Posterior cingulate gyrus (tissue), 11 donors: ENCODE data around the gene SOX18.
A peak's percentile ranks its signal among the peaks of the same experiment; 100 is the strongest.

Experiments used
- DNase-seq, 10 donors: peaks; one replicate each; pipeline versions ENCODE4 v3.0.0 to v3.0.0-alpha.2; 2020 to 2021; ENCODE audit warnings: mixed read lengths in 3 of 10
- intact Hi-C: fragments of 100-400 bp; cut with DNase I; formaldehyde crosslinking; loops from one replicate; pipeline ENCODE4 v1.15.1; 2023

Gene SOX18

GRCh38 chr20:64069209-64069613 is 19.8 kb upstream of the SOX18 start:
- DNase-seq = no peak
- intact Hi-C loops = no loop called here

GRCh38 chr20:64068386-64069208 is 19.2 kb upstream of the SOX18 start:
- no peak for DNase-seq
- intact Hi-C loops = no loop called here

GRCh38 chr20:64067733-64068307 is 18.4 kb upstream of the SOX18 start:
- no peak for DNase-seq
- intact Hi-C loops = no loop called here

DNA sequence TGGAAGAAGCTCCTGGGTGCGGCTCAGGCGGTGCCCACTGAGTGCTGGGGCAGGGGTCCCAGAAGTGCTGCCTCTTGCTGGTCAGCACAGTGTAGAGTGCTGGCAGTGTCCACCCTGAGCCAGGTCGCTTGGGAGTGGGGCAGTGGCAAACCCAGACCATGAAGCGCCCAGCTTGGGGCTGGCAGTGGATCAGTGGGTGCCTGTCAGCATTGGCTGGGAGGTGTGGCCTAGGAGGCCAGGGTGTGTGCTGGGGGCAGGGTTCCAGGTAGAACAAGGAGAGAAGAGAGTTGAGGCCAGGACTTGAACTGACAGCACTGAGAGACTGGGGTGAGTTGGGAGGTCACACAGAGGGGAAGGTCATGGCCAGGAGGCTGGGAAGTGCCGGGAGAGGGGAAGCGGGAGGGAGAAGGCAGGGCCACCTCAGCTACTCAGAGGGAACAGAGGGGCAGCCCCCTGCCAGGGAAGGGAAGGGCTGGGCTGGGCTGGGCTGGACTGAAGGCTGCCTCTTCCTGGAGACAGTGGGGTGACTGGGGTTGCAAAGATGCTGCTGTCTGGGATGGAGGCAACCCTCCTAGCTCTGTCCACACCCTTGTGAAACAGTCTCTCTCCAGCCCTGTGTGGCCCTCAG is 17.7 kb upstream of the SOX18 start:
- DNase-seq = no peak
- intact Hi-C loops = no loop called here

DNA sequence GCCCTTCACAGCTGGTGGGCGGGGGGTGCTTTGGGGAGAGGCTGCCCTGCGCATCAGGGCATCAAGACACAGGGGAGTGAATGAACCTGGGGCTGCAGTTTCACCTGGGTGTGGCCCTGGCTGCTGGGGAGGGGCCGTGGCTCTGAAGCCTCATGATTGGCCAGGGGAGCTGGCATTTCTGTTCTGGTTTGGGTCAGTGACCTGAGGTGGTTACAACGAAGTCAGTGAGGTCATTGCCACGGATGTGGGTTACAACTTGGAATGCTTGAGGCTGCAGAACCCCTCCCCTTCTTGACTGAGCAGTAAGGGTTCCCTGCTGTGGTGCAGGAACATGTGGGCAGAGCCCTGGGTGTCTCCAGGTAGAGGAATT is 16.5 kb upstream of the SOX18 start:
- intact Hi-C loops = no loop called here

GRCh38 chr20:64065062-64065973 is 15.9 kb upstream of the SOX18 start:
- no peak for DNase-seq
- intact Hi-C loops = no loop called here

More for the DNA sequence above, 16.5 kb upstream of the SOX18 start:
- no peak for DNase-seq

DNA sequence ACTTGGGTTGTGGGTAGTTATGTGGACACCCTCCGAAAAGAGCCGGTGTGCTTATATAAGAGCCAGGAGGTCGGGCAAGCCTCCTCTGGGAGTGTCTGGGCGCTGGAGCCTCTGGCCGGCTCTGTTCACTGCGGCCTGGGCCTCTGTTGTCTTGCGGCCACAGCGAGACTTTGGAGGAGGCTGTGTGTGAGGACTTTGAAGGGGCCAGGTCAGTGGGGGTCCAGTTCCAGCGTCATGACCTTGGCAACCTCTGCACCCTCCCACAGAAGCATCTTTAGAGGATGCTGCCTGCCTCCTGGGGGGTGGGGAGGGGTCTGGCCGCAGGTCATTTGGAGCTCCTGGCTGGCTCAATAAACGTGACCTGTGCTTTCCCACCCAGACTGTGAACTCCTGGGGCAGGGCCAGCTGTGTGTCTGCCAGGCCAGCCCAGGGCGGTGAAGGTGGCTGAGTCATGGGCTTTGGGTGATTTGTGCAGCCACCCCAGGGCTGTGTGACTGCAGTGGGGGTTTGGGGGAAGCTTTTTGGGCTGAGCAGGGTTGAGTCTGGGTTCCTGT is 14.8 kb upstream of the SOX18 start:
- DNase-seq = no peak
- intact Hi-C loops = loop anchor here (5.0 kb wide), 2 partner anchors 82 to 167 kb away; partner anchors contain the start of genes DNAJC5 and PRPF6

DNA sequence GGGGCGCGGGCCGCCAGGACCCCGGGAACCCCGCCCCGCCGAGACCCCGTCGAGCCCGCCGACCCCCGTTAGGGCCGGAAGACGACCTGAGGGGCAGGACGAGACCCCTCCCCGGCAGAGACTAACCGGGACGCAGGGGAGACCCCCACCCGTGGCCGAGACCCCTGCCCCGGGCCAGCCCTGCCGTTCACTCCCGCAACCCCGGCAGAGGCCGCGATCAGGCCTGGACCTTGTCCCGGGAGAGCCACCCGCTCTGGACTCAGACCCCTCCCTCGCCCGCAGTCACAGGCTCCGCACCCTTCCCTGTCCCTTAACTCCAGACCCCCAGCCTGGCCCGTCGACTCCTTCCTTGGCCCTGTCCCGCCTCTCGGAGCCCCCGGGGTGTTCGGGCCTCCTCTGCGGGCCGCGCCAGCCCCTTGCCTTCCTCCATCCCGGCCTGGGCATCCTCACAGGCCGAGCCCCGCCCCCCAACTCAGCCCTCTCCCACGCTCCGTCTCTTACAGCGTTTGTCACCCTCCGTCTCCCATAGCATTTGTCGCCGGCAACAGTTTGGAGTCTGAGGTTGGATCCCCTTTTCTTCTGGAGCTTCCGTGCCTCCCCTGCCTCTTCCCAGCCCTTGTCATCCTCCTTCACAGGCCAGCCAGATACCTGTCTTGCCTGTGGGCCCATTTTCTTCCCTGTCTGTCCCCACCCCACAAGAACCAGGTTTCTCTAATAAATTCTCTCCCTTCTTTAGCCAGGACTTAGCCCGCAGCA is 14.1 kb upstream of the SOX18 start:
- peak in 5 of 10 donors; percentile 51 to 92 (median 56) for DNase-seq
- intact Hi-C loops = loop anchor here (1.0 to 5.0 kb wide), 3 partner anchors 81 to 166 kb away; partner anchors contain the start of genes DNAJC5, PRPF6 and UCKL1

DNA sequence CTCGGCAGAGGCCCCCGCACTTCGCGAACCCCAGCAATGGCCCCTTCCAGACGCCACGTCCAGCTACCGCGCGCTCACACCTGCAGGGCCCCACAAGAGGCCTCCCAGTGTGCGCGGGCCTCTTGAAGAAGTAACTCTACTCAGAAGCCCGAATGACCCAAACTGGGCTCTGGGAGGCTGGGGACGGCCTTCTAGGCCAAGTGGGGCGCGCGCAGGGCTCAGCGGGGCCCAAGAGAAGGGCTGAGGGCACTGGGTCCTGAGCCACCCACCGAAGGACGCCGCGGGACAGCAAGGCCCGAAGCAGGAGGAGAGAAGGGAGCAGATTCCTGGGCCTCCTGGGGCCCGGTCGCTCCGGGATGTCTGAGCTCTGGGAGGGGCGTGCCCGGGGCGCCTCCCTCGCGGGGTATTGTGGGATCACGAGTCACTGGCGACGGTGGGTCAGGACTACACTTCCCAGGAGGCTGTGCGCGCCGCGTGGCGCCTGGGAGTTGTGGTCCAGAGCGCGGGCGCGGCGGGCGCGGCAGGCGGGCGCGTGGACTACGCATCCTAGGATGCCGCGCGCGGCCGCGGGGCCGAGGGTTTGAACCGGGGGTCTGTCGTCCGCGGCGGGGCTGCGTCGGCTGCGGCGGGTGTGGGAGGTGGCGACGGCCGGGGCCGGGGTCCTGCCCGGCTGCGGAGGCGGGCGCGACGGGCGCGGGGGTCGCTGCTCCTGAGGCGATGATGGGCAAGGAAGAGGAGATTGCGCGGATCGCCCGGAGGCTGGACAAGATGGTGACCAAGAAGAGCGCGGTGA is 13.4 kb upstream of the SOX18 start, which contains the start of gene TCEA2:
Gene TCEA2 (plus strand): TSS at position 603 of the 793 bp plus-strand sequence. CDS start 115 bp downstream, at position 718.
- peak; percentile 95 to 100 (median 99) for DNase-seq
- intact Hi-C loops = loop anchor here (1.0 to 5.0 kb wide), 3 partner anchors 80 to 165 kb away; partner anchors contain the start of genes DNAJC5, PRPF6 and UCKL1

DNA sequence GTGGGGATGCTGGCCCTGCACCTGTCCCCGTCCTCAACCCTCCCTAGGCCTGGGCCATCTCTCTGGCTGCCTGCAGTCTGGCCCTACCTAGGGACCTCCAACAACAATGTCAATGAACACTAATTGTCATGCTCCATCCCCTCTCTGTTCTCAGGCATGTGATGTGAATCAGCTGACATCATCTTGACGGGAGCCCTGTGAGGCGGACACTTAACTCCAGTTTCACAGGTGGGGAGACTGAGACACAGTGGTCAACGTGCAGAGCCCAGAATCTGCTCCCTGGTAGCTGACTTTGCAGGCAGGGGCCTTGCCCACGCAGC is 12.8 kb upstream of the SOX18 start:
- no peak for DNase-seq
- intact Hi-C loops = loop anchor here (5.0 kb wide), 2 partner anchors 80 to 165 kb away; partner anchors contain the start of genes DNAJC5 and PRPF6

DNA sequence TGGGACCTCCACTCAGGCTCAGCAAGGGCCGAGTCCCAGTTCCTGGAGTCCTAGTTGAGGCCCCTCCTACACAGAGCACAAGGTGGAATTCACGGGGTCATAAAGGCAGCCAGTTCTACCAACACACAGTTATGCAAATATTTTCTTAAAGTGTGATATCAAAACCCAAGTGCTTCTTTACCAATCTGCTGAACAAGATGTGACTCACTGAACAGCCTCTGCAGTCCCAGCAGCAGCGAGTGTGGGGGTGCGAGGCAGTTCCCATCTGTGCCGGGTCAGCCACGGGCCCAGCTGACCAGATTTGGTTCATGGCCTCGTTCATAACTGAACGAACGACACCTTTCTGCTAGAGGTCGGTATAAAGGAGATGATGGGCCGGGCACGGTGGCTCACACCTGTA is 9.1 kb upstream of the SOX18 start:
- intact Hi-C loops = no loop called here

DNA sequence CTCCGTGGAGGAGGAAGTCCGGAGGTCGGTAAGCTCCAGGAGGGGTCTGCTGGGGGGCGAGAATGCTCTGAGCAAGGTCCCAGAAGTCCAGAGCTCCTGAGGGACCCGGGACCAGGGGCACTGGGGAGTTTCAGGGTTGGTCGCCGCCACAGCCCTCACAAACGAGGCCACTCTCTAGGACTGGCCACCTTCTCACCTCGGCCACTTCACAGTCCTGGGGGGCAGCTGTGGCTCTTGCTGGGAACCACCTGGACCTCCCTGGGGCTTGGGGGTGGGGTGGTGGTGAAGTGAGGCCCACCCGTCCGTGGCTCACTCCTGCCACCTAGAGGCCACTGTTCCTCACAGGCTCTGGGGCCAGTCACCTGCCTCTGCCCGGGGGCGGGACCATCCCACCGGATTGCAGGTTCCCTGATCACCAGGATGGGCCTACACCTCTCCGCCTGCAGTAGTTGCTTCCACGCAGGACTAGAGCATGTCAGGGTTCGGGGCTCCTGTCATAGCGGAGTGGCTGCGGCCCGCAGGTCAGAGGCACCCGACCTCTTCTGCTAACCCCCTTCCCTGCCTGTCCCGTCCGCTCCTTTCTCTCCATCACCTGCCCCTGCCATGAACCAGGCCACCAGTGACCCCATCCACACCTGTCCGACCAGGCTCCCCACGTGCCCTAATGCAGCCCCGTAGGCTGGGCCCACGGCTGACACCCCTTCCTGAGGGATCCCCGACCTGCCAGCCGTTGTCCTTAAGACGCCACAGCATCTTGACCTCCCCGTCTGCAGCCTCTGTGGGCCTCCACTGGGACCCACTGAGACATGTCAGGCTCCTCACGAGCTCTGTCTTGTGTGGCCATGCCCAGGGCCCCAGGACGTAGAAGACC is 8.4 kb upstream of the SOX18 start:
- intact Hi-C loops = no loop called here

More for the DNA sequence above, 9.1 kb upstream of the SOX18 start:
- DNase-seq = peak in 3 of 10 donors; percentile 49 to 92 (median 85)

GRCh38 chr20:64056889-64057627 is 7.6 kb upstream of the SOX18 start:
- intact Hi-C loops = no loop called here
- DNase-seq = no peak

More for the DNA sequence above, 8.4 kb upstream of the SOX18 start:
- peak in 9 of 10 donors; percentile 52 to 92 (median 67) for DNase-seq

GRCh38 chr20:64056639-64056888 is 7.1 kb upstream of the SOX18 start:
- no peak for DNase-seq
- intact Hi-C loops = no loop called here

DNA sequence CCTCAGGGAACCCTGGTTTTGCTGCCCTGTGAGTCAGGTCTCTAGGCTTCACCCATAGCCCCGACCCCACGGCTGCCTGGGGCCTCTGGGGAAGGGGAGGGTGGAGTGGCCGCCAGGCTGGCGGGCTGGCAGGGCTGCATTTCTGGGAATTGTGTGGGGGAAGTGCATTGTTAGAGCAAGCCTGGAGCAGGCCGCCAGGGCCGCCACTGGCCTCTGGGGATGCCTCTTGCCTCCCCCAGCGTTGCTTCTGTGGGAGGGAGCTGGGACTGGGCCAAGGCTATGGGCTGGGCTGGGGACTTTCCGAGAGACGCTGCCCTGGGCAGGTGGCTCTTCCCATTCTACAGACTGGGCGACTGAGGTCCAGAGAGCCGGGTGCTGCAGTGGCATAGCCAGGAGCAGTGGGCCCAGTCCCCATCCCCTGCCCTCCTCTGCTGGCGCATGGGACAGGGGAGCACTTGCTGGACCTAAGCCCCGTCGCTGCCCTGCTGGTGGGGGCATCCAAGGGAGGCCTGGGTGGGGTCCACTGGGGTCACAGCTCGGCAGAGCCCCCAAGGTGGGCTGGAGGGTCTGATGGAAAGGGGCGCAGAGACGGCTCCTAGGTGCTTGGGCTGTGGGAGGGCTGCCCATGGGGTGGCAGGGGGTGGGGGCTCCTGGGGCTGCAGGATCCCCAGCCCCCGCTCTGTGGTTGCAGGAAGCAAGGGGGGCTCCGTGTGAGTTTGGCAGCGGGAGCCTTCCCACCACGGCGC is 6.6 kb upstream of the SOX18 start:
- no peak for DNase-seq
- intact Hi-C loops = no loop called here

DNA sequence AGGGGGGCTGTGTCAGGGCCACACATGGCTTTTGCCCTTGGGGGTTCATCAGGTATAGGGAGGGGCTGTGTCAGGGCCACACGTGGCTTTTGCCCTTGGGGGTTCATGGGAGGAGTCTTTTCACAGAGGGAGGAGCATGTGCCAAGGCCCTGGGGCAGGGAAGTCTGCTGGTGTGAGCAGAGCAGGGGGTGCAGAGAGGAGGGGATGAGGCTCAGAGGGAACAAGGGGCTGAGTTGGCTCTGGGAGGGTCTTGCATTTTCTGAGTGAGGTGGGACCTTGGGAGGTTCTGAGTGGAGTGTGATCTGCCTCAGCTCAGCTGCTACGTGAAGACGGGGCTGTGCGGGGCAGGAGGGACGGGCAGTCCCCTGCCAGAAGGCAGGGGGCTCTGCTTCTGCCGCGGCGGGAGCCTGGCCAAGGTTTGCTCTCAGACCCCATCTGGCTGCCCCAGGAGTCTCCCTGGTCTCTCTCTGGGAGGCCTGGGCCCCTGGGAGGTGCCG is 6.0 kb upstream of the SOX18 start:
- intact Hi-C loops = no loop called here
- DNase-seq = no peak
